ENCODE measurements around the gene DYDC1. TPM values are rescaled to one million over a fixed set of nuclear protein-coding genes. Genes with fewer than 3 reads are reported as not detected.

DYDC1 gene
- total RNA-seq = not detected in 2 replicates

GRCh38 chr10:80356563-80356988, at the start of gene DYDC1, which contains the start of gene DYDC2:
Gene DYDC1 (minus strand): TSS chr10:80356755. CDS start chr10:80352601, 4,154 bp downstream.
Gene DYDC2 (plus strand): TSS chr10:80356781. CDS start chr10:80362444, 5,663 bp downstream.

GRCh38 chr10:80289451-80290287, 66.9 kb downstream of the DYDC1 start, which contains the start of gene MAT1A:
Gene MAT1A (minus strand): TSS chr10:80289658. CDS start chr10:80289423, 235 bp downstream.

Other genes starting within 250 kb of the DYDC1 start
- gene PLAC9, start 224.0 kb downstream of the DYDC1 start, total RNA-seq = 0.43 and 2.4 TPM in 2 replicates
- gene ANXA11, start 151.2 kb downstream of the DYDC1 start, total RNA-seq = 19.4 and 21.9 TPM in 2 replicates
- not detected in 2 replicates for gene MAT1A, start 67.1 kb downstream of the DYDC1 start, total RNA-seq
- not detected in 2 replicates for gene DYDC2, start within 50 bp of the DYDC1 start, total RNA-seq
- 241 and 263 TPM in 2 replicates for gene PRXL2A, start 51.8 kb upstream of the DYDC1 start, total RNA-seq
- gene TSPAN14, start 97.6 kb upstream of the DYDC1 start, total RNA-seq = 101 and 102 TPM in 2 replicates
- under 0.01 TPM in 2 replicates for gene SH2D4B, start 181.1 kb upstream of the DYDC1 start, total RNA-seq